Small intestine (tissue), 7 donors: ENCODE results near the gene CAMK4. TPM values are rescaled to one million over a fixed set of nuclear protein-coding genes. Genes with fewer than 3 reads are reported as not detected.
A peak's percentile ranks its signal among the peaks of the same experiment; 100 is the strongest.

Source experiments
- DNase-seq, 2 donors: peaks; one replicate each; pipeline versions ENCODE4 v3.0.0 to v3.0.0-alpha.2; 2013
- FAIRE-seq: peaks from 2 replicates; lab custom pipeline; 2012; peaks lifted over from hg19 to GRCh38; lab: Jason Lieb, UNC
- H3K27ac ChIP-seq, 3 donors: one replicate each; pipeline ENCODE4 v1.5.1; 2013; ENCODE audit warnings: low read length in 2 of 3, mild to moderate bottlenecking in 2 of 3, control low read depth in 1 of 3, inconsistent platforms in 1 of 3, low read depth in 1 of 3, moderate library complexity in 1 of 3
- H3K27me3 ChIP-seq, 3 donors: one replicate each; pipeline ENCODE4 v1.6.1; 2013; ENCODE audit warnings: low read length in 3 of 3, inconsistent platforms in 1 of 3; ENCODE audit not compliant: control insufficient read depth in 3 of 3, insufficient read depth in 3 of 3
- H3K36me3 ChIP-seq, 3 donors: one replicate each; pipeline ENCODE4 v1.6.1; 2013; ENCODE audit warnings: low read length in 3 of 3, inconsistent platforms in 1 of 3, low read depth in 1 of 3, mild to moderate bottlenecking in 1 of 3, moderate library complexity in 1 of 3; ENCODE audit not compliant: control insufficient read depth in 3 of 3, insufficient read depth in 2 of 3
- H3K4me1 ChIP-seq, 3 donors: one replicate each; pipeline ENCODE4 v1.6.1; 2013; ENCODE audit warnings: low read length in 2 of 3, inconsistent platforms in 1 of 3, low read depth in 1 of 3, mild to moderate bottlenecking in 1 of 3, moderate library complexity in 1 of 3; ENCODE audit not compliant: control insufficient read depth in 3 of 3, insufficient read depth in 2 of 3
- H3K4me3 ChIP-seq, 3 donors: one replicate each; pipeline ENCODE4 v1.5.1; 2013; ENCODE audit warnings: low read length in 3 of 3, control low read depth in 1 of 3, inconsistent platforms in 1 of 3, low read depth in 1 of 3, mild to moderate bottlenecking in 1 of 3, moderate library complexity in 1 of 3
- H3K9me3 ChIP-seq, 2 donors: one replicate each; pipeline ENCODE4 v1.6.1; 2013; ENCODE audit warnings: low read depth in 1 of 2, low read length in 1 of 2; ENCODE audit not compliant: control insufficient read depth in 2 of 2, insufficient read depth in 1 of 2
- WGBS, 3 donors: extraction: QIAGEN DNeasy Blood & Tissue Kit; methylation state at CpG; one replicate each; pipeline ENCODE4 v1.1.7; 2013; 5-methylcytosine and 5-hydroxymethylcytosine counted together
- polyA plus RNA-seq, 4 donors: library from polyadenylated mRNA; stranded (reverse) in 3 of 4; unstranded in 1 of 4; fragments of 200-250 nt in 3 of 4; fragments of 120-200 nt in 1 of 4; gene quantifications; one replicate each; pipeline versions ENCODE4 v1.2.1 to v1.2.3, GENCODE V29; 2013
- donor health status: healthy with polysubstance abuse.
- donor health status: control.
- donor health status: control.
- donor health status: Bipolar disorder and iron deficiency.
- donor health status: healthy.

CAMK4 gene
- polyA plus RNA-seq, 4 donors = 0.89 to 3.2 (median 2.2) TPM

DNA sequence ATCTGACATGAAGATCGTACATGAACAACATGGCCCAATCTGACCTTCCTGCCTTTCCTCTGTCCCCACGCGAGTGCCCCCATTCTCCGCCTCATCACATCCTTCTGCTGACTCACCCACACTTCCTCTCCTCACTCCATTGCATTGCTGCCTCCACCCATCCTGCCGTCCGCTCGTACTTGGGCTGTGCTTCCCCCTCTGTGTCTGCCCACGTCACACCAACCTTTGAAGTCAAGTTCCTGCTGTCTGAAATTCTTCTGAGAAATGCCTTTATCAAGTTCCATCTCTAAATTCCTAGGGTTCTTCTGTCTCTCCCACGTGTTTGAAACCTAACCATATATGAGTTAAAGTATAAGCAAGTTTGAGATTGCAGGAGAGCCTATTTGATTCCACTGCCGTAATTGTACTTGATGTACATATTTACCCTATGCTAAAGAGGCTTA lies 306.1 kb downstream of the CAMK4 start:
- H3K27ac ChIP-seq = peak overlapping the region in 1 of 3 donors; percentile 4
- H3K36me3 ChIP-seq = no peaks in the 10 kb centered on the region
- 35 to 41% (median 38%) methylated on average over 10 of the region's 10 CpGs for WGBS, 3 donors
- H3K27me3 ChIP-seq = no peaks in the 10 kb centered on the region
- FAIRE-seq (no peak), DNase-seq (peak in 1 of 2 donors; percentile 36)
- no peaks in the 10 kb centered on the region for H3K4me1 ChIP-seq
- H3K9me3 ChIP-seq = no peaks in the 10 kb centered on the region
- H3K4me3 ChIP-seq = no peak overlapping the region

DNA sequence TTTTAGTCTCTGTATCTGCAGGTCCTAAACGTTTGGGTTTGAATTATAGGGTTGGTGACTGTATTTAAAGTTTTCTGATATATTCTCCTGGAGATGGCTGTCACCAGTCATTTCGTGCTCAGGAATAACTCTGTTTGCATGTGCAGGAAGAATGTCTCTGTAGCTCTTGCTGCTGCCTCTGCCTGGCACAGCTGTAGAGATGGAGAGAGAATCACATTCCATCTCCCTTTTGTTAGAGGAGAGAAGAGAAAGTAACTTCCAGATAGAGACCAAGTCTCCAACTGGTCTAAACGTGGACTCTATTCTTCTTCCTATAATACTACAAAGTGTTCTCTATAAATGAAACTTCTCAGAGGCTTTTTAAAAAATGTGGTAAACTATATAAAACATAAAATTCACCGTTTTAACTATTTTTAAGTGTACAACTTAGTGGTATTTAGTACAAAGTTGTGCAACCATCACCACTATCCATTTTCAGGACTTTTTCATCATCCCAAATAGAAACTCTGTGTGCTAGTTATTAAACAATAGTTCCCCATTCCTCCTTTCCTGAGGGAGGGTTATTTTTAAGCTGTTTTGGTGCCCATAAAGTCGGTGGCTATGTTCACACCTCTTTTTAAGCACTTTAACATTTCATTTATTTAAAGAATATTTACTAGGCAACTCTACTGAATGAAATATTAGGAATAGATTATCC lies 308.9 kb downstream of the CAMK4 start:
- Histone ChIP-seq H3K27ac (no peak overlapping the region), H3K4me1 (no peaks in the 10 kb centered on the region), H3K27me3 (no peaks in the 10 kb centered on the region), H3K9me3 (no peaks in the 10 kb centered on the region), H3K36me3 (no peaks in the 10 kb centered on the region), H3K4me3 (no peak overlapping the region)
- no peak for FAIRE-seq
- no peak for DNase-seq
- WGBS, 3 donors = 58 to 68% (median 62%) methylated on average over 5 of the region's 5 CpGs

DNA sequence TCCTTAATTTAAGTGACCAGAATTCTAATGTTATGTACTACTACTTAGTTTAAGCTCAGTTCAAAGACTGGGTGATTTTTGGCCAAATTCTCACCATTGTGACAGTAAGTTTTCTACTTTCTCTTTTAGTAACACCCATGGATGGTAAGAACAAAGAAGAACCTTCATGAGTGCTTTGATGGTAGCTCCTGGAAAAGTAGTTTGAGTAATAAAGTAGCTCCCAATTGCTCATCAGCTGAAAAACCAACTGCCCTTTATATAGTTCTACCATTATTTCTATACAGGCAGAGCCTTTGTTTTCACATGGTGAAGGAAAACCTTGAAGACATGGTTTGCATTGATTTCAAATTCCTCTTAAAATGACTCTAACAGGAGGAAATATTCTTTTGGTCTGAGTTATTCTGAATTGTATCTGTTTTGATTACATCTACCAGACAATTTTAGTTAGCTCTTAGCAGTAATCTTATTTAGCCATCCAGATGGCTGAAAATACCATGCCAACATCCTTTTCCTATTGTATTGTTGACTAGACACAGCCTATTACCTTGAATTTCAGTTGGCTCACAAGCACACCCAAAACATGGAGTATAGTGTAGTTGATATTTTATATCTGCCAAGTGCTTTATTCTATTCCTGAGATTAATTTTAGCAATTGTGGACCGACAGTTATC lies 311.8 kb downstream of the CAMK4 start:
- no peaks in the 10 kb centered on the region for H3K9me3 ChIP-seq
- DNase-seq (no peak), FAIRE-seq (no peak)
- H3K36me3 ChIP-seq = no peaks in the 10 kb centered on the region
- H3K27me3 ChIP-seq = no peaks in the 10 kb centered on the region
- no peak overlapping the region for H3K4me3 ChIP-seq
- H3K27ac ChIP-seq = no peak overlapping the region
- 62 to 82% (median 76%) methylated on average over 1 of the region's 1 CpG for WGBS, 3 donors
- H3K4me1 ChIP-seq = no peaks in the 10 kb centered on the region

DNA sequence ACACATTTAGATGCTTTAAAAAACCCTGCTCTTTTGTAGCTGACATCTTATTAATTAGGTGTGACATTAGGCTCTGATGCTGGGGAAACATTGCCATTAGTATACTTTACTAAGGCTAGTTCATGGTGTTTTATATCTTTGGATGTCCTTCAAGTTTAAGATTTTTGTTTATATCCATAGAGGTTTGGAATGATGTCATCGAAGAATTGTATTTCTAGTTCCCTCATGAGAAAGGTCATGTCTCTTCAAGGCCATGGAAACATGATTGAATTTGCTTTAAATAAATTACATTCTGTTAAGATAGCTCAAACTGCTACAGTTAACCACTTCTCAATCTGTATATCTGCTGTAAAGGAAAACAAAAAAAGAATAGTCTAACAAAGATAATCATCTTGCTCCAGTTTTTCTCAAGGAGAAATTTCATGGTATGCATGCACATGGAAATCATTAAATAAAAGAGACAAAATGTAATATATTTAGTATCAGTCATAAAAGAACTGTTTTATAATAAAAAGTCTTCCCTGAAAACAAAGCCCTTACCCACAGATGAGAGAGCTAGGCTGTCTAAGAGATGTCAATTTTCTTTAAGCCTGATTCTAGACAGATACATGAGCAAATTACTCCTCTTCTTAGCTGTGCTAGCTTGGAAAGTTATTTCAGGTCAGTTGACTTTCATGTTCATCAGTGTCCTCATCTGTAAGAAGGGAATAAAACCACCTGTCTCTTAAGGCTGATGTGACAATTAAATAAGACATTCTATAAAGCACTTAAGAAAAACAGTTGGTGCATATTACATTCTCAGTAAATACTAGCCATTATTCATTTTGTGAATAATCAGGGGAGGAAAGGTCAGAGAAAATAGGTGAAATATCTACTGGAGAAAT lies 313.2 kb downstream of the CAMK4 start:
- Histone ChIP-seq H3K27ac (no peak overlapping the region), H3K4me3 (no peak overlapping the region), H3K4me1 (no peaks in the 10 kb centered on the region), H3K9me3 (no peaks in the 10 kb centered on the region), H3K36me3 (no peaks in the 10 kb centered on the region), H3K27me3 (no peaks in the 10 kb centered on the region)
- DNase-seq = no peak
- FAIRE-seq = no peak
- WGBS, 3 donors = 57 to 88% (median 80%) methylated on average over 1 of the region's 1 CpG

Other genes with a start within 250 kb of the CAMK4 start
- under 1 TPM in 3 of 4 donors, not detected in 1; 0.13 to 0.81 (median 0.30) TPM for gene TSLP, start 152.7 kb upstream of the CAMK4 start, polyA plus RNA-seq
- gene WDR36, start 132.0 kb upstream of the CAMK4 start, polyA plus RNA-seq = 10 to 100 TPM in 1 of 4 donors, 1 to 10 TPM in 3; 2.7 to 19.0 (median 5.9) TPM